Left kidney (tissue), 2 donors: ENCODE results near the gene LRIG2. TPM values are rescaled to one million over a fixed set of nuclear protein-coding genes. Genes with fewer than 3 reads are reported as not detected.
A peak's percentile ranks its signal among the peaks of the same experiment; 100 is the strongest.
"Not testable (repeated sequence)": the region's sequence is repeated elsewhere in the genome, so short reads cannot be mapped to it uniquely, and the experiment has no call there.

Experiments
- DNase-seq: peaks from one replicate; pipeline ENCODE4 v3.0.0-alpha.2; 2013
- polyA plus RNA-seq: library from polyadenylated mRNA; unstranded; fragments of 120-200 nt; gene quantifications from one replicate; pipeline ENCODE4 v1.2.1, GENCODE V29; 2013; ENCODE audit not compliant: insufficient read length

The LRIG2 gene
- polyA plus RNA-seq, 1 donor: 24.4 TPM

- DNase-seq: no peak
Observed at GRCh38 chr1:113124366-113124765, 51.4 kb downstream of the LRIG2 start.

- DNase-seq: no peak
Observed at GRCh38 chr1:113125517-113125916, 52.5 kb downstream of the LRIG2 start.

- no peak for DNase-seq
Observed at GRCh38 chr1:113126207-113126606, 53.2 kb downstream of the LRIG2 start.

- DNase-seq: no peak
Observed at GRCh38 chr1:113128116-113128515, 55.1 kb downstream of the LRIG2 start.

GRCh38 chr1:113129529-113130185 lies 56.7 kb downstream of the LRIG2 start:
- no peak for DNase-seq

- DNase-seq: no peak
Observed at GRCh38 chr1:113133038-113133437, 60.0 kb downstream of the LRIG2 start.

- DNase-seq: no peak
Observed at GRCh38 chr1:113133759-113134158, 60.8 kb downstream of the LRIG2 start.

DNA sequence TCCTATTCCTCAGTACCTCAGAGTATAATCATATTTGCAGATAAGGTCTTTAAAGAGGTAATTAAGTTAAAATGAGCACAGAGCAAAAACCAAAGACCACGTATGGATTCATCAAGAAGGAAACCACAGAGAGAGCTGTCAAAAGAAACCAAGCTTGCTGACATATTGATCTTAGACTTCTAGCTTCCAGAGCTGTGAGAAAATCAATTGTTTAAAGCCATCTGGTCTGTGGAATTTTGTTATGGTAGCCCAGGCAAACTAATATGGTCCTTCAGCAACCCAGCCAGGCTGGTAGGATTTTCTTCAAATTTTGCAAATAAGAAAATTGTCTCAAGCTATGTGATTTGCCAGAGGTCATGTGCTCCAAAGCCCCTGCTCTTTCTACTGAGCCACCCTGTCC lies 62.5 kb downstream of the LRIG2 start:
- DNase-seq: no peak

- no peak for DNase-seq
Observed at GRCh38 chr1:113136476-113136875, 63.5 kb downstream of the LRIG2 start.

DNA sequence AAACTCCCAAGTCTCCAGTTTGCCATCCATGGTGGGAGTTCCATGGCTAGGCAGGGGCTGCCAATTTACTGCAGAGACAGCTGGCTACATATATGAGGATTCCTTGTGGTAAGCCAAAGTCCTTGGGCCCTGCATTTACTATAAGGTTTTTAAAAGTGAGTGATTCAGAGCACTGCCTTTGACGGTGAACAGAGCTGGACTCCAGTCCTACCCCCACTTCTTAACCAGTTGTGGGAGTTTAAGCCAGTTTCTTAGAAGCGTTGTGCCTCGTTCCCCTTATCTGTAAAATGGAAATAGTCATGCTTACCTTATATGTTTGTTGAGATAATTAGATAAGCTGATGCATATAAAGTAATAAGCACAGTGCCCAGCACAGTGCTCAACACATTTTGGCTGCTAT lies 64.6 kb downstream of the LRIG2 start:
- DNase-seq: no peak

DNA sequence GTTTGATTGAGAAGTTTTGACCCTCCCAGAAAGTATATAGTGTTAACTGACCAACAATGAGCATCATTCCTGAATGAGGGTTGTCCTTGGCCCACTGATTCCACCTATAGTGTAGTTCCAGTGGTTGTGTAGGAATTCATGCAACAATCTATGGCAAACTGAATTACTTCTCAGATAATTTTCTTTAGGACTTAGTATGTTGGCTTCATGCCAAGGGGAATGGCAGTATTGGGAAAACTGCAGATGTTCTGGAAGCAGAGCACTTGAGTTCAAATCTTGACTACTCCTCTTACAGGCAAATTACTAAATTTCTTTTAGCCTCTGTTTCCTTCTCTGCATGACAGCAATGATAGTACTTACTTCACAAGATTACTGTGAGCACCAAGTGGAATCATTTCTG lies 65.8 kb downstream of the LRIG2 start:
- no peak for DNase-seq

DNA sequence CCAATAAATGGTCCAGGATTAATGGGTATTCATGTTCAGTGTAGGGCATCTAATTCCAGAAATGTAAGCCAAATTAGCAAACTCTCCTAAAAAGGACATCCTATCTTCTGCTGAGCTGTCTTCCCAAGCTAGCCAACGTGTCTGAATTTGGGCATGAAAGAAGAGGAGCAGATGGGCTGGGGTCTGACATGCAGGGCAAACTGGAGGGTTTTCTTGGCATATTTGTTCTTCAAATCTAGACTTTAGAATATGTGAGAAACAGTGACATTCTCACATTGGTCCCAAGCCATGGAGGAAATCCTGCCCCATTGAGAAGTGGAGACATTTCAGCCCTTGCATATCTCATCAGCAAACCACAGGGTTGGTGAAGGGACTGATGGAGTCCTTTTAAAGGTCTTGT lies 67.2 kb downstream of the LRIG2 start:
- DNase-seq: no peak

DNA sequence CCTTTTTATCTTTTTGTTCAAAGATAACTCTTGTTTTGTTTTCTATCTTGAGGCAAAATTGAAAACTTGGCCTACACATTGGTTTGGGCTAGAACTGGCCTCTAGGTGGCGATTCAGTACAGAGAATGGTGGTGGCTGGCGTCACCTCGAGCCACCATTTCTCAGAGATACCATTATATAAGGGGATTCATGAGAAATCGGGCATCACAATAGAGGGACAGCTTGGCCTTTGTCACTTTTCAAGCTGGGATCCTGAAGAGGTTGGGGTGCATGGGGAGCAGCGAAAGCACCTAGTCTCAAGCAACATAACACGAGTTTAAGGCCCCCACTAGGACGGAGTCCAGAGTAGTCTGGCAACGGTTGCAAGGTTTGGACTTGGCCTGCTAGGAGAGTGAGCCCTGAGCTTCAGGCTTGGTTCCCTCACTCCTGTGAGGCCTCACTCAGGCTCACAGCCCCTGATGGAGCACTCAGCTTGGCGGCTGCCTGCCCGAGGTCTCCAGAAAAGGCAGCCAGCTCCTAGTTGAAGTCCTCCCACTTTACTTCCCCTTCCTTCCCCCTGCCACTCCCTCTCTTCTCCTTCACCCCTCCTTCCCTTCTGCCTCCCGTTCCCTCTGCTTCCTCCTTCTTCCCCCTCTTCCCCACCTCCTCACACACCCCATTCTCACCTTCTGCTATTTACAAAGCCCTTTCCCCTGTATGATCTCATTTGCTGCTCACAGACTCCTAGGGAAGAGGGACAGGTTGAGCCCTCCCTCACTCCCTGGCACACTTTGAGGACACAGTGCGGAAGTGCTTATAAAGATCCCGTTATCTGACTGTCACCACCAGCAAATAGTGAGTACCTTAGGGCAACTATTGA lies 67.8 kb downstream of the LRIG2 start:
- peak; percentile 74 for DNase-seq

GRCh38 chr1:113141650-113142473 lies 68.9 kb downstream of the LRIG2 start:
- no peak for DNase-seq

- no peak for DNase-seq
Observed at GRCh38 chr1:113142791-113143190, 69.8 kb downstream of the LRIG2 start.

DNA sequence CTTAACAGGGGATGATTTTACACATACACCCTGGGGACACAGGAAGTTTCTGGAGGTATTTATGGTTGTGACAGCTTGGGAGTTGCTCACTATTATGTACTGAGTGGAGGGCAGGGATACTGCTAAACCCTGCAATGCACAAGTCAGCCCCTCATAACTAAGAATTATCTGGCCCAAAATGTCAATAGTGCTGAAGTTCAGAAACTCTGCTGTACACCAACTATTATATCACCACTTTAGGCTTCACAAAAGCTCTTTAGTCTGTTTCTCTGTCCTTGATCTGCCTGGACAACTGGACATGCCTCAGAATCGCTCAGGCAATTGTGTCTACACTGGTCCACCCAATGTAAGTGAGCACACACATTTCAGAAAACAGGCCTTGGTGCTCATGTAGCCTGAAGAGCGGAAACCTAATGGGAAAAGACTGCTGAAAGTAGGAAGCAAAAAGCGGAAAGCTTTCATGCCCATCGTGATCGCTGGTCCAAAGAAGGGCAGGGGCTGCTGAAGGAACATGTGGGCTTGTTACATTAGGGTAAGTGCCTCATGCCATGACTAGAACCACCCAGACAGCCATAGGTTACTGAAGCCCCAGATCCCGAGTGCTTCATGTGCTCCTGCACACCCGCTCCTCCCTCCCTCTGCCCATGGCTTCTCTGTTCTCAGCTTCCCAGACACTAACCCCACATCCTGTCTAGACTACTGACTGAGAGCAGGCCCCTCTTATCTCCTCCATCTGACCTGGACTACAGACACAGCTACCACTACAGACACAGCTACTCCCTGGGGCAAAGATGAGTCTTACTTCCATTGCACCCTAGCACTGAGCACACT lies 73.5 kb downstream of the LRIG2 start:
- no peak for DNase-seq

- DNase-seq: no peak
Observed at GRCh38 chr1:113147073-113147625, 74.2 kb downstream of the LRIG2 start.

DNA sequence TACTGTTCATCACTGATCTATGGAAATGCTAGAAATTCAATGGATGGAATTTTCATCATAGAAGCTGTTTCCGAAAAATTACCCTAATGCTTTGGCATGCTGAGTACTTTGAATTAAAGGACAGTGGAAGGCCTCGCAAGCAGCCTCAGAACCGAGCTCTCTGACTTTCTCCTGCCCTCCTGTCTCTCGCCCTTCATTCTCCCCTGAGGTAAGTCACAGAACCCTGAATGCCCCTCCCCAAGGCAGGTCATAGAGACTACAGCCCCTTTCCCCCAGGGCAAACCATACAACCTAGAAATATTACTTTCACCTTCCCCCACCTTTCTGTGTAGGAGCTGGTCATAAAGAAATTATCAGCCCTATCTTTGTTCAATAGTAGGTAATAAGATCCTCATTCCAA lies 74.8 kb downstream of the LRIG2 start:
- no peak for DNase-seq

- DNase-seq: not testable (repeated sequence)
Observed at GRCh38 chr1:113150494-113150893, 77.5 kb downstream of the LRIG2 start.

GRCh38 chr1:113153116-113153803 lies 80.3 kb downstream of the LRIG2 start:
- no peak for DNase-seq

DNA sequence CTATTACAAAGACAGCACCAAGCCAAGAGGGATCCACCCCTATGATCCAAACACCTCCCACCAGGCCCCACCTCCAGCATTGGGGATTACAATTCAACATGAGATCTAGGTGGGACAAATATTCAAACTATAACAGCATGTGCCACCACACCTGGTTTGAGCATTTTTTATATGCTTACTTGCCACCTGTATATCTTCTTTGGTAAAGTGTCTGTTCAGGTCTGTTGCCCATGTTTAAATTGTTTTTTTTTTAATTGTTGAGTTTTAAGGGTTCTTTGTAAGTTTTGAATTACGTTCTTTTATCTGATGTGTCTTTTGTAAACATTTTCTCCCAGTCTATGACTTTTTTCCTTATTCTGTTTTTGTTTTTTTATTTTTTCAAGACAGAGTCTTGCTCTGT lies 83.4 kb downstream of the LRIG2 start:
- DNase-seq: no peak
